OCI-LY1 (cell line): Measurements from ENCODE around the gene IGSF8.

Source experiments
- CTCF ChIP-seq: fragments of 200-600 bp; sonication (generic), shearing (Covaris generic); IDR thresholded peaks from 2 replicates; pipeline ENCODE4 v1.5.1; 2017; ENCODE audit warnings: mild to moderate bottlenecking, antibody characterized with exemption, low read length, moderate library complexity, mixed read lengths
- EZH2 ChIP-seq: fragments of 200-600 bp; sonication (generic), shearing (Covaris generic); IDR thresholded peaks from 2 replicates; pipeline ENCODE4 v1.8.0; 2017; ENCODE audit warnings: borderline replicate concordance, mixed run types, mild to moderate bottlenecking, antibody characterized with exemption, low read length, moderate library complexity, mixed read lengths

DNA sequence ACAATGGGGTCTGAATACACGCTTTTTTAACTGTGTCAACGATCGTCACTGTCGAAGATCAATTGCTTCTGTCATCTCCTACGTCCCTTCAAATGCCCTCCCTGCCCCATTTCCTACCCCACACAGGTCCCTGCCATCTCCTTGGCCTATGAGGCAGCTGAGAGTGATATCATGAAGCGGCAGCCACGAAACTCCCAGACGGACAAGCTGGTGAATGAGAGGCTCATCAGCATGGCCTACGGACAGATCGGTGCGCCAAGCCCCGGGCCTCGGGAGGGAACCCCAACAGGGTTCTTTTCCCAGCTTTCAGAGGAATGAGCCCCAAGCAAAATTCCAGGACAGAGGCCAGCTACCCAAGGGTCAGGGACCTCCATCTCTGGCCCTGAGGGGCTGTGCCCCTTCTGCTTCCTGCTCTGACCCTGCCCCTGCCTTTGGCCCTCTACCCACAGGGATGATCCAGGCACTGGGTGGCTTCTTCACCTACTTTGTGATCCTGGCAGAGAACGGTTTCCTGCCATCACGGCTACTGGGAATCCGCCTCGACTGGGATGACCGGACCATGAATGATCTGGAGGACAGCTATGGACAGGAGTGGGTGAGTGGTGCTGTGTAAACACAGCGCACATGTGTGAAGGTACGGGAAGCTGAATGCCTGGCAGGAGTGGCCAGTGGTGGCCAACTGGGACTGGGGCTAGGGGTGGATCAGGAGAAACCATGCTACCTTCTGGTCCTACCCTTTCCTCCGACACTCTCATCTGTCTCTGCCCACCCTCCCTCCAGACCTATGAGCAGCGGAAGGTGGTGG is 37.9 kb upstream of the IGSF8 start:
- TF ChIP-seq CTCF, result no peak
- TF ChIP-seq EZH2, result no peak
